GM12865 (cell line): ENCODE data around the gene AMELX.

Experiments
- DNase-seq: peaks from one replicate; pipeline ENCODE4 v3.0.0; 2010; ENCODE audit warnings: low read depth
- H3K4me3 ChIP-seq: 2 replicates; pipeline ENCODE4 v1.5.1; 2011; ENCODE audit warnings: mild to moderate bottlenecking, low read depth, low read length, control low read depth
- CTCF ChIP-seq: IDR thresholded peaks from 2 replicates; pipeline ENCODE4 v1.5.1; 2011; ENCODE audit warnings: low read length, control low read depth, low read depth, inconsistent platforms; ENCODE audit not compliant: insufficient read depth; ENCODE audit errors: missing control alignments

AMELX gene

DNA sequence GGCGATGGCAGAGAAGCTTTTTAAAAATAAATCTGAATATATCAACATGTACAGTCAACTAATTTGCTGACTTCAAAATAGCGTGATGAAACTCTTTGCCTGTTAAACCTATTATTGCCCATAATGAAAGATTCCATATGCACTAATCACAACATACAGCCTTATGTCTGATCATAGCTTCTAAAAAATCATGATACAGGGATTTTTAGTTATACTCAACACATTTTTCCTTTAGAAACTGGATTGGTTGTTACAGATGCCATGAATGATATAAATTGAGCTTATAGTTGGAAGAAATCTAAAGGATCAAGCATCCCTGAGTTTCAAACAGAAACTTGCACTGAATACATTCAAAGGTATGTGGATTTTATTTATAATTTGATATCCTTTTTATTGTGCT is at the start of gene AMELX:
Gene AMELX (plus strand): TSS at position 301 of the 400 bp plus-strand sequence. CDS start 1,376 bp downstream, outside the sequence.
- no peak for DNase-seq
- no peak for TF ChIP-seq CTCF
- H3K4me3 ChIP-seq: no peak within 1 kb of the TSS

DNA sequence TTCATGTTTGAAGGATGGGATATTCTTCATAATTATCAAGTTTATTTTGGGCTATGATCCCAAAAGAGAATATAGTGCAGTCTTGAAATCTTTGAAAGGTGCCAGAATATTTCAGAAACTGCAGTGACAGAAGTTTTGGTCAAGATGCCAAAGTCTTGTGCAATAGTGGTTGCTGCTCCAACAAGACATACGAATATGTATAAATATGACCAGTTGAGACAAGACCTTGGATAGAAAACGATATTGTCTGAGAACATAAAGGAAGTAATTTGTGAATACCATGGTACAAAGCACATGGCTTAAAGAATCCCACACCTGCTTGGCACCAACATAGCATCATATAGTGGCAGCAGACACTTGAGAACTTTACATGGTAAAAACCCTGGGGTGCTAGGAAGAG is 48.6 kb upstream of the AMELX start:
- DNase-seq: no peak
- H3K4me3 ChIP-seq: no peak overlapping the region
- no peak for TF ChIP-seq CTCF

GRCh38 chrX:11254417-11255109 is 38.6 kb upstream of the AMELX start:
- no peak for TF ChIP-seq CTCF
- no peak for DNase-seq
- no peak overlapping the region for H3K4me3 ChIP-seq

- TF ChIP-seq CTCF: no peak
- DNase-seq: no peak
- no peak overlapping the region for H3K4me3 ChIP-seq
Measured at GRCh38 chrX:11257290-11257689, 35.9 kb upstream of the AMELX start.

GRCh38 chrX:11257711-11258110 is 35.5 kb upstream of the AMELX start:
- no peak for DNase-seq
- no peak for TF ChIP-seq CTCF
- no peak overlapping the region for H3K4me3 ChIP-seq

DNA sequence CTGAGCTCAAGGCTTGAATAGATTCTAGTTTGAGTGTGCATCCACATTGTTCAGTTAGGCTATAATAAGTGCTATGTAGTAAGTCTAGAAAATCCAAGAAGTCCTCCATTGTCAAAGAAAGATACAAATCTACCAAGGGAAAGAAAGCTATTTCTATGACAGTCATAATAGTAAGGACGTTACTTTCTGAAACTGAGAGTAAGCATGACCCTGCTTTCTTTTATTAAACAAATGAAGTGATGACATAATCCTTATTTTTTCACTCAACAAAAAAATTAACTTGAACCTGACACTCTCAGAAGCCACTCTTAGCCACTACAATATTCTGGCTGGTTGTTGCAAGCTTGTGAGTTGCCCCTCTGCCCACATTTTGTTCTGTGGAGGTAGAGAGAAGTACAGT is 33.8 kb upstream of the AMELX start:
- no peak overlapping the region for H3K4me3 ChIP-seq
- no peak for DNase-seq
- no peak for TF ChIP-seq CTCF

DNA sequence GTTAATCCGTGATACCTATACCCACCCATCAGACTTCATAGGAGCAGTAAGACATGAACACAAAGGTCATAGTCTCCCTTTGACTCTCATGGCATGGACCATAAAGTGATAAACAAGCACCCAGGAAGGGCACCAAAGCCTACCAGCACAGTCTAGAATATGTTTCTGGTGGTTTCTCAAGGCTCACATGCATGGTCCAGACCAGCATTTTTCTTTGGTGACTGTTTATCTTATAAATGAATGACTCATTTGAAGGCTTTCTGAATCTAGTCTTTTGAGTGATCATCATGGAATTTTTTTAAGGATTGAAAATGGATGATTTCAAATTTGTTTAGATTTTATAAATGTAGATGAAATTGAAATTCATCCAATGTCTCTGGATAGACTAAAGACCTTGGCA is 32.0 kb upstream of the AMELX start:
- H3K4me3 ChIP-seq: no peak overlapping the region
- no peak for DNase-seq
- no peak for TF ChIP-seq CTCF
